Colon (tissue), 2 donors: ENCODE results near the gene NPL.

ENCODE experiments used
- FAIRE-seq: peaks from 2 replicates; lab custom pipeline; 2012; peaks lifted over from hg19 to GRCh38; lab: Jason Lieb, UNC
- donor health status: control.
- donor health status: control.

Gene NPL, protein sequence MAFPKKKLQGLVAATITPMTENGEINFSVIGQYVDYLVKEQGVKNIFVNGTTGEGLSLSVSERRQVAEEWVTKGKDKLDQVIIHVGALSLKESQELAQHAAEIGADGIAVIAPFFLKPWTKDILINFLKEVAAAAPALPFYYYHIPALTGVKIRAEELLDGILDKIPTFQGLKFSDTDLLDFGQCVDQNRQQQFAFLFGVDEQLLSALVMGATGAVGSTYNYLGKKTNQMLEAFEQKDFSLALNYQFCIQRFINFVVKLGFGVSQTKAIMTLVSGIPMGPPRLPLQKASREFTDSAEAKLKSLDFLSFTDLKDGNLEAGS

DNA sequence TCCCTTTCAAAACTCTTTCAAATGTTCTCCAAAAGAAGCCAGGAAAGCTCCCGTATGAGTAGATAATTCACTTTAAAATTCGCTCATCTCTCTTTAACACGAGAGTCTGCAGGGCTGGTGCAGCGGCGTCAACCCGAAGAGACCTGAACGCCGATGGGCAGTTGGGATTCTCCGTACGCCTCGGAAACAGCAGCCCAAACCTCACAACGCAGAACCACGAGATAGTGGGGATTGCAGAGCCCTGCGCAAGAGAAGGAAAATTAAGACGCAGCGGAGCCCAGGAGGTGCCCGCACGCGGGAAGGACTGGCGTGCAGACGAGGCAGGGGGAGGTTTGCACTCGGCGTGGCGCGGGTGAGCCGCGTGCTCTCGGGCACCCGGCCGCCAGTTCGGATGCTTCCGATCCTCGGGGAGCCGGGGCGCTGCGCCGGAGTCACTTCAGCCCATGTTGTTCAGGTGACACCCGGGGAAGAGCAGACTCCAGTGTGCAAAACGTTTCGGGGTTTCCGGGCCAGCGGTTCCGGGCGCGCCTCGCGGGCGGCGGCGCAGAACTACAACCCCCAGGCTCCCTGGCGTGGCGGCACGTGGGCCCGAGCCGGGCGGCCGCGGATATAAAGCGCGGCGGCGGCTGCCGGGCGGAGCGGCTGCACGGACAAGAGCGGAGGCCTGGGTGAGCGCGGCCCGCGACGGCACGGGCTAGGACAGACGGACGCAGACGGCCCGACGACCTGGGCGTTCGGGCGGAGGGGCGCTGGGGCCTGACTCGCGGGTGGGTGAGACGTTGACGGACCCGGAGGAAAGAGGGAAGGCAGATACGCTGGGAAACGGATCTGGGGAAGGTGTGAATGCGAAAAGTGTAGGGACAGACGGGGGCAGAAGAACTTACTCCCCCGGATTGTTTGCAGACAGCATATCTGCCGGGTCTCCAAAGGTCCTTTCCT lies at the start of gene NPL:
Gene NPL (plus strand): TSS at position 636 of the 939 bp plus-strand sequence. CDS start 4,599 bp downstream, outside the sequence.
- FAIRE-seq: no peak

DNA sequence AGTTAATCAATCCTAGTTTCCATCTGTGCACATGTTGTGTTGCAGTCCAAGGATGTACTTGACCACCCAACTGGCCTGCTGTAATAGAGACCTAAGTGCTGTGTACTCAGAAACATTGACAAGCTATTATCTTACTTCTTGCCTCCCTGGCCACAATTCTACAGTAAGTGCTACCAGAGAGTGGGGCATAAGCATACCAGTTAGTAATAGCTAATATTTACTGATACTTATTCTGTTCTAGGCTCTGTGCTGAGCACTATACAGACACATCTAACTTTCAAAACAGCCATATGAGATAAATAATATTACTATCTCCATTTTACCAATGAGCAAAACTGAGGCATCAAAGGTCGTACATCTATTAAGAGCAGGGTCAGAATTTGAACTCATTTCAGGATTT lies 49.5 kb upstream of the NPL start:
- no peak for FAIRE-seq

DNA sequence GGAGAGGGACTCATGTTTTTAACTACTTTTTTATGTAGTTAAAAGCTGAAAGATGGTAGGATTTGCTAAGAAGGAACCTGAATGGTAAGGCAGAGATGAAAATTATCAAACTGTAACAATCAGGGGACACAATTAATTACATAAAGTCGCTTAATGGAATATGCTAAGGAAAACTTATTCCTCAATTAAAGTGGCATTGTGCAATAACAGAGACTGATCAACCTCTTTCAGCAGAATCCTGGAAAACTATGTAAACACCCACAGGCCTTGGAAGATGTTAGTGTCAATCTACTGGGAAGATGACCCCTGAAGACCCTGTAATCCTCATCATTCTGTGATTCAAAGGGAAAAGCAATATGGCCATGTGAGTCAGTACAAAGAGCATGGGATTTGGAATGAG lies 46.8 kb upstream of the NPL start:
- no peak for FAIRE-seq

DNA sequence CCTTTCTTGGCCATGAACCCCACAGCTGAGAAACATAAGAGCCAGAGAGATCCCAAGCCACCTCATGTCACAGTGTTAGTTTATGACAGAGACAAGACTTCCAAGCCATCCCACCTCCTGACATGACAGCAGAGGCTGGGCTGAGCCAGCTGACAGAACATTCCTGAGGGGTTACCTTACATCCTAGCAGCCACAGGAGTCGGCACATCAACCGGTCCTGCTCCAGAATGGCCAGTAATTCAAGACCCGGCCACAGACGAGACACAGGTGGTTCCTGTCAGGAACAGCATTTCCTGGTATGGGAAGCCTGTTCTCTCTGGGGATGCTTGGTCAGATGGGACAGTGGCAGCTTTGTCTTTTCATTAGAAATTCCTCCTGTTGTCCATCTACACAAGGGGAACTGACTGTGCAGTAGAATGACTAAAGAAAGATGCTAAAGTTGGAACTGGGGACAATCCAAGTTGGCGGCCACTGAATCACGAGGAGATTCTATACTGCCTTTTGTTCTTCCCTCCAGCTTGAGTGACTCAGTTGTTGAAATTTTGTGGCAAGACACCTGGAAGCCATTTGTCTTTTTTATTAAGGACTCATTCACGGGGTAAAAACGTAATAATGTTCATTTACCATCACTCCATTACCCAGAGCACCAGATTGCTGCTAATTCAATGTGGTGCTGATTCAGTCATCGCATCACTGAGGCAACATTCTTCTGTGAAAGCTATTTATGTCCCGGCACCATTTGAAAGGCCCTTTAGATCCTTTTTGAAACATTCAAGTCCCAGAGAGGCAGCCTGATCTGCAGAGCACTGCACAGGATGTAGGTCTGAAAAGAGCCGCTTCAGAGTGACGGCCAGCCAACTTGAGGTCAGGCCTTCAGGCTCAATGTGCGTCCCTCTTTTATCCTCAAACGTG lies 37.2 kb upstream of the NPL start:
- no peak for FAIRE-seq

DNA sequence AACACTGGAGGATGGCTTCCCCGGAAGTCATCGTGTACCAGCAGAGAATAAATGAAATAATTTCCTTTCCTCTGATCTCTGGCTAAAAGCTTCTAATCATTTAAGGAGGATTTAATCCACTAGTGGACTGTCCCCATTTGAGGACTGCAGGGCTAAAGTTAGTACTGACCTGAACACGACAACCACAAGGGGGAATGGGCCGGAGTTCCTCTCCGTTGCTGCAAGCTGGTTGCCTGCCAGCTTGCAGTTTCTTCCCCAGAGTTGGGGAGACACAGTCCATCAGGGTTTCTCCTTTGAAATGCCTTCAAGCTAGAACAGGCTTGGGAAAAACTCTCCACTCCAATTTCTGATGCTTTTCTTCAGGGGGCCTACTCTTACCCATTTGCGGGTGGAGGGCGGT lies 35.5 kb upstream of the NPL start:
- FAIRE-seq: no peak

DNA sequence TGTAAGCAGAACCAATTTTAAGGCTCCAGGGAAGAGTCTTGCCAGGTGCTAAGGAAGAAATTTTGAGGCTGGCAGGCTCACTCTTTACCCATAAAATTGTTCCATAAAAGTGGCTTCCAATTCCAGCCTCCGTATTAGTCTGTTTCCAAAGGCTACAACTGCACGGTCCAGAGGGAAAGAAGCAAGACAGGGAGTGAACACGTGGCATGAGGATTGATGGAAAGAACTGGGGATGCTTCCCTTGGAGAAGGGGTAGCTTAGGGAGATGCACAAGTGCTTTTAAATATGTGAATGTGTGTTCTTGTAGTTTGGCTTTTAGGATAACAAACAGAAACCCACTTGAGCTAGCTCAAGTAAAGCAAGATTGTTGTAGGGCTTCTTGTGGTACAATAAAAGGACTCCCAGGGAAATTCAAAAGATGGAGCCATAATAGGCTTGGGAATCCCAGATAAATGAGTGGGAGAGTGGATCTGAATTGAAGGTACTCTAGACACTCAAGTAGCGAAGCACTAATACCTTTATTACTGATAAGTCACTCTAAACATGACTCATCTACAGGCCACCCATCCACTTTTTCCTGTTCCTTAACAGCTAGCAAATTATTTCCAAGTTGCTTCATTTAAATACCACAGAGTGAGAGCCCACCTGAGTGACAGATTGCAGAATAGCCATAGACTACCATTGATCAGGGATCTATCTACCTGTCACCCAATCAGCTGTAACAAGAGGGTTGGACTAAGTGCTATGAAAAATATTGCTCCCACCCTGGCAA lies 34.8 kb upstream of the NPL start:
- FAIRE-seq: no peak

DNA sequence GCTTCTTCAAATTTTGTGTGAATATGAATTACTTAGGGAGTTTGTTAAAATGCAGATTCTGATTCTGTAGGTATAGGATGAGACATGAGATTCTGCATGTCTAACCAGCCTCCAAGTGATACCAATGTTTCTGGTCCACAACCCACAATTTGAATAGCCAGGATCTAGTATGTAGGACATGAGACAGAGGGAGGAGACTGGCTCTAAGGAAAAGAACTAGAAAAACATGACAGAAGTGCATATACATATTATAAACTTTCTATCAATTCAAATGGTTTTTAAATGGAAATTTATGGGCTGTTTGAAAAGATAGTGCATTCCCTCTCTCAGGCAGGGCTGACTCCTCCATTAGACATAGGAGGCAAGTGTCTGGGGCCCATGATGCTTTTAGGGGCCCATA lies 33.9 kb upstream of the NPL start:
- FAIRE-seq: no peak

DNA sequence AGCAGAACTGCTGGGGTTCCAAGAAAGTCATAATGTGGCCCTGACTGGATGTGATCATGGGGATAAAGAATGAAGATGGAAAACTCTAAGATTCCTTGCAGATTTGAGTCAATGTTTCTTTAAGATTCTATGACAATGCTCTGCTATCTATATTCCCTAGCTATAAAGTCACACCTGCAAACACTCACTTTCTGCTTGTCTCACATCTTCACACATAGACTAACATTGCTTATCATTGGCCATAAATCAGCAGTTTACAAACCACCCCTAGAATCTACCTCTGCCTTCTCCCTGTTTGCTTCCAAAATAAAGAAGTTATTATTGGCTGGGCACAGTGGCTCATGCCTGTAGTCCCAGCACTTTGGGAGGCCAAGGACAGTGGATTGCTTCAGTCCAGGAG lies 33.1 kb upstream of the NPL start:
- no peak for FAIRE-seq

DNA sequence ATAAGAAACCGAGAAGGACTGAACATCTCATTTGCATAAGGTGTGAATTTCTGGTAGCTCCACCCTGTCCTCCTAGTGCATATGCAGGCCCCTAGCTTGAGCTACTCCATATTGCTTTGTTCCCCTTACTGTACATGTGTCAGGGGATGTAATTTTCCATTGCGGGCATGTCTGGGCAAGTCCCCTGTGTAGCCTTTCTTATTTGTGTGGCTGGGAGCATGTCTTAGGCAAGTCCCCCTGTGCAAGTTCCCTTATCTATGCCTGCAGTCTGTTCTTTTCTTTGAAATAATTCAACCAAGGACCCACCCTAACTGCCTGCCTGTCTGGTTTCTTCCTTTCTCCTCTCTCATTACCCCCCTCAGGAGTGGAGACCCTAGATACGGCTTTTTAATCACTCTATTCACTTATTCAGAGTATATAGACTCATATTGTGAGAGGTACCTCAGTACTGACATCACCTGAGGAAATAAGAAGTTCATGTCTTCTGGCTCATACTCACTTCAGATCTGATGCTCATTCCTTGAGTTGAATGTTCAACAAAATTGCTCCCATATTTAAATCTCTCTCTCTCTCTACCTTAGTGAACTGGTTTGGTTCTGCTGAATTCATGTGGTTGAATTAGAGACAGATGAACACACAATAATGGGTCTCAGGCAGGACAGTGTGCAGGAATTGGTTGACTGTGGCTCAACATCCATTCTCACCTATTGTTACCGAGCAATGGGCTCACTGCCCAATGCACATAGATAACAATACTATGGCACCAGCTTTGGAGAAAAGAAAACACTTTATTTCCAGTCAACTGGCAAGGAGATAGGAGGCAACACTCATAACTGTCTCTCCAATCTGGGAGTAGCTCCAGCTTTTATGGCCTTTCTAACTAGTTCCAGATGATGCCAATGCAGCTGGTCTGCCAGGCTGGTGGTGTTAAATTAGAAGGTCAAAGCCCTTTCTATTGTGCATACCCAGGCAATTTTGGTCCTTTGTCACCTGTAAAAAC lies 27.9 kb upstream of the NPL start:
- FAIRE-seq: no peak

DNA sequence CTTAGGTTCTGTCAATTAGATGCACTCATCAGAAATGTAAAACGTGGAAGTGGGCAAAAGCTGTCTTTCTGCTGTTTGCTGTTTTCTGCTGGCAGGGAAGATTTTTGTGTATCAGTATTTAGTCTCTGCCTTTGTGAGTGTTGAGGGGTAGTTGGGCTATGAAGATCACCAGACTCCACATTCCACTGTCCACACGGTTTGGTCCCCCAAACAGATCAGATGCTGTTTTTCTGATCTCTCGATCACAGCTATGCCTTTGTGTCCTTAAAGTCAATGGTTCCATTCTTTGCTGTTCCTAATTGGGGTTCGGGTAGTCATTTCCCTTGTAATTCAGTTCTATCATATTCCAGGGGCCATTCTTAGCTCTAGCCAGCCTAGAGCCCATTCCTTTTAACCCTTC lies 27.0 kb upstream of the NPL start:
- no peak for FAIRE-seq

DNA sequence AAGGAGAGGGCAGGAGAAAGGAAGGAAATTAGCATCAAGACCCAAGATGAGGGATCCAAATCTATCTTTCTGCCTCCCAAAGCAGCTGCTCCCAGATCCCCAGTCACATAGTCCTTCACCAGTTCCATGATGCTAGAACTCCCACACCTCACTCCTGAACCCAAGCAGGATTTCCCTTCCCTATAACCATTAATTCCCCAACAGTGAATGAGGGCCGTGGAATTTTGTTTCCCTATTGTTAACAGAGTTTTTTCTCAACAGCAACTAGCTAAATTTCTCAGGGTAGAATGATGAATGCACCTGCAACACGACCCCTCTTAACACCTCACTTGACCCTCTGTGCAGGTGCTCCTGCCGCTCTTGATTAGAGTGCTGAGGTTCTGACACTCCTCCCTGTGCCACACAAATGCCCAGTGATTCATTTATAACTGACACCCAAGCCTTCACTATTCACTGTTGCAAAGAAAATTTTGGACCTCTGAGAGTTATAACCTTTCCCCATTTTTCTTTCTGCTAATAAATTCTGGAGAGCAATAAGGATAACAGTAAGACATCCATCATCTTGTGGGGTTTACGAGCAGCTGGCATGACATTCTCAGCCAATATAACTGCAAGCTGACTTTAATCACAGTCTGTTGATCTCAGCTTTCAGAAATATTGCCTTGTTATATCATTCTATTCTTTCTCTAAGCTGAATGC lies 25.4 kb upstream of the NPL start:
- FAIRE-seq: no peak

DNA sequence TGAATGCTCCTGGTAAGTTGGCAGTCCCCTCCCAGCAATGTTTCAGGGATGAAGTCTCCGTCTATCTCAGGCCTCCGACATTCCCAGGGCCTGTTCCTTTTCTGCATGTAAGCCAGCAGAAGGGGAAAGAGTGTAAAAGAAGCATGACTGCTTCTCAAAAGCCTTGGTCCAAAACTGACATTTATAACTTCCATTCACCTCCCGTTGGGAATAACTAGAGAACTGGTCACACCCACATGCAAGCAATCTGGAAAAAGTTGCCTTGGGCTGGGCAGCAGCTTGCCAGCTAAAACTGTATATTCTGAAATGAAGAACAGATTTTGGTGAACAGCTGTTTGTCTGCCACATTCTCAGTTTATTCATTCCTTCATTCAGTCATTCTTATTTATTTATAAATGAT lies 24.2 kb upstream of the NPL start:
- no peak for FAIRE-seq

DNA sequence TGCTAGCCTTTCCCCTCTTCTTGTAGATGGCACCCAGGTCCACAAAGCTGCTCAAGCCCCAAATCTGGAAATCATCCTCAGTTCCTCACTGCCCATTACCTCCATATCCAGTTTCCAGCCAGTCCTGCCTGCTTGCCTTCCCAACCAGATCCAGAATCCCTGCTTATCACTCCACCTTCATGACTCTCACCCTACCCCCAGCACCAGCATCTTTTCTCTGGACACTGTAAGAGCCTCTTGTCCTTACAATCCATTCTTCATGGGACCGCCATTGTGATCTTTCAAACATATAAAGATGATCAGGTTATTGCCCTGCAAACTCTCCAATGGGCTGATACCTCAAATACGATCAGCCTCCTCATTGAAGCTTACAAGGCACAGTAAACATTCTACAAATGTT lies 23.5 kb upstream of the NPL start:
- FAIRE-seq: no peak

DNA sequence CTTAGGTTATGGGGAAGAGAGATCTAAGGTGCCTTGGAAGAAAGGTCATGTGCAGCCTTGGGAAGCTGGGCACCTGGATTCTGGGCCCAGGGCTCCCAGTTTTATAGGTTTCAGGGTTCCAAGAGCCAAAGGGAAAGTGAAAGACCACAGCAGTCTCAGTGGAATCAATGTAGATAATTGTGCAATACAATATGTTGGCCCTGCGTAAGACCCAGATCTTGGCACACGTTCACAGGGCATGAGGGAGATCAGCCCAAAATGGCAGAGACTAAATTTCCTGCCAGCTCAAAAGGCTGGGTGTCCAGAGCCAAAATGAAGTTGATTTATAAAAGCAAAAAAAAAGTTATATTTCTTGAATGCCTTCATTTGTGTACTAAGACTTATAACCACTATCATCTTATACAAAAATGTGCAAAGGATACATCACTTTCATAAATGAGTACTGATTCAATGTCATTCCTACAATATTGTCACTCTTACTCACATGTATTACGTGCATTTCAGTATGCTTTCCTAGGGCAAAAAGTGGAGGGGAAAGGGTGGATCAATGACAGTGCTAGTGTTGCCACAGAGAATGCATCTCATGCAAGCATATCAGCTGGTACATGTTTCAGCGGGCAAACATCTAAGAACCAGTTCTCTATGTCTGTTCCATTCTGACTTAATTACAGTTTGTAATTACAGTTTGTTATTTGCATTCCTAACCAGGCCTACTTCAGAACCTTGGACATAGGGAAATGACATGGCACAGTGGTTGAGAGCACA lies 22.5 kb upstream of the NPL start:
- FAIRE-seq: no peak

DNA sequence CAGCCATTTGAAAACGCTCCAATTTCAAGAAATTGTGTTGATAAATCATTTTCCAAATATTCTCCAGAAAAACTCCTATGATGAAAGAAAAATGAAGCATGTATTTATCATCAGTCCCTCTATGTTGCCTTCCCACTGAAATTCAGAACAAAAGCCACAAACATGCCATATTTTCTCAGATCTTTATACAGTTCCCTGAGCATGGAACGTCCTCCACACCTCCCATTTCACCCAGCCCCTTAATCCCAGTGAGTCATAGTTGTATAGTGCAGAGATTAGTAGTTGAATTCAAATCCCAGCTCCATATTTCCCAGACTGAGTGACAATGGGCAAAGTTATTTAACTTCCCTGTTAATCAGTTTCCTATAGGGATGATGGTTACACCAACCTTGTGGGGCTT lies 20.6 kb upstream of the NPL start:
- FAIRE-seq: no peak

DNA sequence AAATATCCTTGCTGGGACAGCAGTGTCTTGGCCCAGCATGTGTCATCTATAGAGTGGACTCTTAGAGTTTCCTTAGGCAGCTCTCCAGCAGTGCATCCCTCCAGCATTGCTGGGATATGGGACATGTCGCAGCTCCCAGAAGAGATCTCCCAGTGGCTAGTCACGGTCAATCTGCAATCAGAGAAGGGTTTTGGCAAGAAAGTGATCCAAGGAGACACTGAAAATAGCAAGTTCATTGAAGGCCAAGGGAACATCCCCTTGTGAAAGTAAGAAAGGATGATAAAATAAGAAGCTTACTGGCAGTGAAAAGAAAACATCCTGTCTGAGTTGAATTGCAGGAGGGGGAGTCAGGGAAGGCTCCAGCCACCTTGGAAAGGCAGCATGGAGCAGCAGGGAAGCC lies 19.3 kb upstream of the NPL start:
- no peak for FAIRE-seq

DNA sequence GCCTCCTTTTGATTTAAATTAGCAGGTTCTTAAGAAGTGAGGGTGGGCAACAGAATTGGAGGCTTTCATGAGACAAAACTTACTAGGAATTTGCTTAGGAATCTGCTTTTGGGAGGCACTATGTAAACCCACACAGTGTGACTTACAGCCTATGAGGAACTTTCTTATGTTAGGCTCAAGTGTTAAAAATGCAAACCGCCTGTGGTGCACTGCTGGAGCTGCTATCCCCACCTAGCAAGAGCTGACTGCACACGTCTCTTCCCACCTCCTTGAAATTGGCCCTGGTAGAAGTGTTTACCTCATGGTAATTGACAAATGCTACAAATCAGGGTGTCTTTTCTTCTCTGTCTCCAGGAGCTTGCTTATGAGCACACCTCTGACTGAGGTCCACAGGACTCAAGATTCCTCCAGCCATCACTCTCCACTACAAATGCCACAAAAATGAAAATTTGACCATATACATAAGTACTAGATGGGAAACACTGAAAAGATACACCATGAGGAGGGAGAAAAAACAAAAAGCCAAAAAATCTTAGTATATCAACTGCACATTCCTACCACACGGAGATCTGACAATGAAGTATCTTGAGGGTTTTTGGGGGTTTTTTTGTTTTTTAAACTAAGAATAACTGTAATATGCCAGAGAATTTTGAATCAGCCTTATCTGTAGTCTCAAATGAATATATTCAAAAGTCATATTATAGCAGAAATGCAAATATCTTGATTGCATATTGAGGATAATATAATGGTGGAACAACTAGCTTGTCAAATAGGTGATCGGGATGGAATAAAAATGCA lies 18.2 kb upstream of the NPL start:
- FAIRE-seq: no peak

DNA sequence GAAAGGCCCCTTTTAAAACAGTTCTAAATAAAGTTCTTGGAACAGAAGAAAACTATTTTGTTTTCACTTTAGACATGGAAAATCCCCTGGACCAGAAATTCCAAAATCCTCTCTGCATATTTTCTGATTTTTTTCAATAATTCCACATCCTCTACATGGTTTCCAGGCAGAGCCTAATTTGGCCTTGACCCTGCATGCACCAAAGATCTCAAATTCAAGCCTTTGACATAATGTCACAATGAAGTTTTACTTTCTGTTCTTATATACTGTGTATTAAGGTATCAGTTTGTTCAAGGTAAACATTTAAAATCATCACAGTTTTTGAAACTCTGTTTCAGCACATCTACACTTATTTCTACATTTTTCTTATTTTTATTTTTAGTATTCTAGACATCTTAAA lies 12.2 kb upstream of the NPL start:
- no peak for FAIRE-seq
